Measurements from ENCODE around the gene SORCS3. TPM values are rescaled to one million over a fixed set of nuclear protein-coding genes. Genes with fewer than 3 reads are reported as not detected.

SORCS3 gene
- total and polyA plus RNA-seq, 4 donors = 0.93 TPM; not detected in 3

- TF ChIP-seq GABPA (IDR thresholded peaks at IDR 0.05 in 1 of 2, conservative IDR thresholded peaks at IDR 0.05 in 1 of 2) = no peak
- TF ChIP-seq CTCF (IDR thresholded peaks at IDR 0.05; ENCODE audit: low read depth, low read length, missing input control) = no peak
- TF ChIP-seq YY1 (IDR thresholded peaks at IDR 0.05) = no peak
- no peak for TF ChIP-seq ZBTB33 (IDR thresholded peaks at IDR 0.05)
- TF ChIP-seq MAX (IDR thresholded peaks at IDR 0.05) = no peak
- TF ChIP-seq FOXA1 (IDR thresholded peaks at IDR 0.05) = no peak
- TF ChIP-seq ATF3 (IDR thresholded peaks at IDR 0.05) = no peak
- no peak for TF ChIP-seq HNF4G (IDR thresholded peaks at IDR 0.05)
- TF ChIP-seq SP1 (IDR thresholded peaks at IDR 0.05) = no peak
- TF ChIP-seq RAD21 (IDR thresholded peaks at IDR 0.05) = no peak
- TF ChIP-seq RXRA (IDR thresholded peaks at IDR 0.05) = no peak
- no peak for TF ChIP-seq JUND (IDR thresholded peaks at IDR 0.05)
- no peak for TF ChIP-seq FOXA2 (IDR thresholded peaks at IDR 0.05)
- no peak for TF ChIP-seq REST (IDR thresholded peaks at IDR 0.05)
These were observed 17.0 kb downstream of the SORCS3 start for GRCh38 chr10:104658067-104658466.

GRCh38 chr10:104659809-104660208, 18.7 kb downstream of the SORCS3 start:
- H3K9ac ChIP-seq (ENCODE audit: low read depth in 1 of 2, low read length in 2 of 2) = no peak overlapping the region
- DNase-seq (ENCODE audit: low spot score) = no peak
- H3K27me3 ChIP-seq (ENCODE audit: control insufficient read depth in 4 of 4, insufficient read depth in 4 of 4, low read length in 3 of 4) = peaks cover 0 to 2% (median under 1%) of the 10 kb centered on the region in 4 donors
- H3K27ac ChIP-seq (ENCODE audit: low read depth in 1 of 2, low read length in 2 of 2) = no peak overlapping the region
- no peaks in the 10 kb centered on the region for H3K4me1 ChIP-seq (ENCODE audit: control insufficient read depth in 4 of 4, insufficient read depth in 4 of 4, low read length in 3 of 4)
- H3K9me3 ChIP-seq (ENCODE audit: control insufficient read depth in 4 of 4, low read length in 3 of 4) = no peaks in the 10 kb centered on the region
- WGBS = 49% methylated on average over 4 of the region's 4 CpGs
- H3K4me3 ChIP-seq (ENCODE audit: low read depth in 1 of 3, low read length in 3 of 3) = no peak overlapping the region
- TF ChIP-seq MAX (IDR thresholded peaks at IDR 0.05) = no peak
- TF ChIP-seq ZBTB33 (IDR thresholded peaks at IDR 0.05) = no peak
- no peak for TF ChIP-seq NR2F2 (IDR thresholded peaks at IDR 0.05)
- no peak for TF ChIP-seq YY1 (IDR thresholded peaks at IDR 0.05)
- no peak for TF ChIP-seq TAF1 (conservative IDR thresholded peaks at IDR 0.05)
- H3K36me3 ChIP-seq (ENCODE audit: control insufficient read depth in 4 of 4, insufficient read depth in 3 of 4, low read depth in 1 of 4, low read length in 3 of 4) = no peaks in the 10 kb centered on the region

More at GRCh38 chr10:104658067-104658466, 17.0 kb downstream of the SORCS3 start:
- DNase-seq (ENCODE audit: low spot score) = no peak
- no peaks in the 10 kb centered on the region for H3K36me3 ChIP-seq (ENCODE audit: control insufficient read depth in 4 of 4, insufficient read depth in 3 of 4, low read depth in 1 of 4, low read length in 3 of 4)
- no peak overlapping the region for H3K9ac ChIP-seq (ENCODE audit: low read depth in 1 of 2, low read length in 2 of 2)
- no peaks in the 10 kb centered on the region for H3K4me1 ChIP-seq (ENCODE audit: control insufficient read depth in 4 of 4, insufficient read depth in 4 of 4, low read length in 3 of 4)
- H3K27ac ChIP-seq (ENCODE audit: low read depth in 1 of 2, low read length in 2 of 2) = no peak overlapping the region
- H3K4me3 ChIP-seq (ENCODE audit: low read depth in 1 of 3, low read length in 3 of 3) = no peak overlapping the region
- H3K27me3 ChIP-seq (ENCODE audit: control insufficient read depth in 4 of 4, insufficient read depth in 4 of 4, low read length in 3 of 4) = peaks cover 0 to 2% (median under 1%) of the 10 kb centered on the region in 4 donors
- 77% methylated on average over 1 of the region's 1 CpG for WGBS
- H3K9me3 ChIP-seq (ENCODE audit: control insufficient read depth in 4 of 4, low read length in 3 of 4) = no peaks in the 10 kb centered on the region
